NCI-H2107 treated with DMSO at 0.1 percent for 48 hours (cell line): Measurements from ENCODE around the gene DNAJB4.
"Not testable (repeated sequence)": the region's sequence is repeated elsewhere in the genome, so short reads cannot be mapped to it uniquely, and the experiment has no call there.

Experiments used
- DNase-seq: peaks from one replicate; lab custom pipeline; 2025; ENCODE audit not compliant: unreplicated experiment; lab: John Stamatoyannopoulos, UW

DNAJB4 gene

GRCh38 chr1:78004719-78005447 is at the start of gene DNAJB4:
Gene DNAJB4, plus strand, starts transcription at chr1:78004939. Its CDS starts 172 bp downstream, at chr1:78005111.
- DNase-seq = no peak

GRCh38 chr1:77955709-77956108 is 49.0 kb upstream of the DNAJB4 start:
- no peak for DNase-seq

GRCh38 chr1:77956464-77956863 is 48.3 kb upstream of the DNAJB4 start:
- no peak for DNase-seq

- no peak for DNase-seq
Observed at GRCh38 chr1:77958391-77958790, 46.3 kb upstream of the DNAJB4 start.

GRCh38 chr1:77958850-77959249 is 45.9 kb upstream of the DNAJB4 start:
- DNase-seq = no peak

- DNase-seq = no peak
Observed at GRCh38 chr1:77961392-77961791, 43.3 kb upstream of the DNAJB4 start.

- no peak for DNase-seq
Observed at GRCh38 chr1:77966291-77966690, 38.4 kb upstream of the DNAJB4 start.

GRCh38 chr1:77970192-77970591 is 34.5 kb upstream of the DNAJB4 start:
- no peak for DNase-seq

- no peak for DNase-seq
Observed at GRCh38 chr1:77972080-77972479, 32.7 kb upstream of the DNAJB4 start.

- DNase-seq = no peak
Observed at GRCh38 chr1:77975386-77975785, 29.4 kb upstream of the DNAJB4 start.

- no peak for DNase-seq
Observed at GRCh38 chr1:77975907-77976306, 28.8 kb upstream of the DNAJB4 start.

- no peak for DNase-seq
Observed at GRCh38 chr1:77976433-77977076, 28.2 kb upstream of the DNAJB4 start.

- no peak for DNase-seq
Observed at GRCh38 chr1:77977989-77978292, 26.8 kb upstream of the DNAJB4 start.

- DNase-seq = peak; percentile 86
Observed at GRCh38 chr1:77978293-77978968, 26.3 kb upstream of the DNAJB4 start.

GRCh38 chr1:77978969-77979876 is 25.5 kb upstream of the DNAJB4 start, which contains the start of gene FUBP1:
Gene FUBP1, minus strand, starts transcription at chr1:77979072. Its CDS starts 68 bp downstream, at chr1:77979004.
- peak; percentile 99 for DNase-seq

GRCh38 chr1:77983352-77983996 is 21.3 kb upstream of the DNAJB4 start:
- not testable (repeated sequence) for DNase-seq

- DNase-seq = no peak
Observed at GRCh38 chr1:77983997-77984355, 20.8 kb upstream of the DNAJB4 start.

GRCh38 chr1:77984629-77985028 is 20.1 kb upstream of the DNAJB4 start:
- DNase-seq = no peak

GRCh38 chr1:77986810-77987209 is 17.9 kb upstream of the DNAJB4 start:
- DNase-seq = no peak

- no peak for DNase-seq
Observed at GRCh38 chr1:77987919-77988318, 16.8 kb upstream of the DNAJB4 start.

GRCh38 chr1:77989744-77990143 is 15.0 kb upstream of the DNAJB4 start:
- no peak for DNase-seq
